Upper lobe of left lung (tissue), 4 donors: Measurements from ENCODE around the gene XYLT2.

Experiments
- EP300 ChIP-seq, 4 donors: sonication (generic); formaldehyde crosslinking; IDR thresholded peaks; one replicate each; pipeline ENCODE4 v1.5.1; 2017; ENCODE audit warnings: antibody characterized with exemption in 4 of 4, control low read depth in 2 of 4
- TF ChIP-seq, protein P1 (sequence below), 6 experiments: fragments of 450-650 bp in 4 of 6; fragments of 200-600 bp in 2 of 6; sonication (generic) in 2 of 6; IDR thresholded peaks; one replicate each; pipeline ENCODE4 v1.5.1; 2016 to 2019; ENCODE audit warnings: antibody characterized with exemption in 6 of 6

DNA sequence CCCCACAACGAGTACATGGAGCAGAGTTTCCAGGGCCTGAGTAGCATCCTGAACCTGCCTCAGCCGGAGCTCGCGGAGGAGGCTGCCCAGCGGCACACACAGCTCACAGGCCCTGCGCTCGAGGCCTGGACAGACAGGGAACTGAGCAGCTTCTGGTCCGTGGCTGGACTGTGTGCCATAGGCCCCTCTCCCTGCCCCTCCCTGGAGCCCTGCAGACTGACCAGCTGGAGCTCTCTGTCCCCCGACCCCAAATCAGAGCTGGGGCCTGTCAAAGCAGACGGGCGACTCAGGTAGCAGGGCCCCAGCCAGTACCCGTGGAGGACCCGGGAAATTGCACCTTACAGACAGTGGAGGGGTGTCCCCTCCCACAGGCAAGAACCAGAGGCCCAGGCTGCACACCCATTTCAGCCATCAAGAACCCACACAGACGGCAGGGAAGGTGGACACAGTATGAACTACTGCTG is 14.1 kb downstream of the XYLT2 start:
- TF ChIP-seq, protein P1, sequence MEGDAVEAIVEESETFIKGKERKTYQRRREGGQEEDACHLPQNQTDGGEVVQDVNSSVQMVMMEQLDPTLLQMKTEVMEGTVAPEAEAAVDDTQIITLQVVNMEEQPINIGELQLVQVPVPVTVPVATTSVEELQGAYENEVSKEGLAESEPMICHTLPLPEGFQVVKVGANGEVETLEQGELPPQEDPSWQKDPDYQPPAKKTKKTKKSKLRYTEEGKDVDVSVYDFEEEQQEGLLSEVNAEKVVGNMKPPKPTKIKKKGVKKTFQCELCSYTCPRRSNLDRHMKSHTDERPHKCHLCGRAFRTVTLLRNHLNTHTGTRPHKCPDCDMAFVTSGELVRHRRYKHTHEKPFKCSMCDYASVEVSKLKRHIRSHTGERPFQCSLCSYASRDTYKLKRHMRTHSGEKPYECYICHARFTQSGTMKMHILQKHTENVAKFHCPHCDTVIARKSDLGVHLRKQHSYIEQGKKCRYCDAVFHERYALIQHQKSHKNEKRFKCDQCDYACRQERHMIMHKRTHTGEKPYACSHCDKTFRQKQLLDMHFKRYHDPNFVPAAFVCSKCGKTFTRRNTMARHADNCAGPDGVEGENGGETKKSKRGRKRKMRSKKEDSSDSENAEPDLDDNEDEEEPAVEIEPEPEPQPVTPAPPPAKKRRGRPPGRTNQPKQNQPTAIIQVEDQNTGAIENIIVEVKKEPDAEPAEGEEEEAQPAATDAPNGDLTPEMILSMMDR (IDR thresholded peaks at IDR 0.05): no peak
- TF ChIP-seq EP300 (IDR thresholded peaks at IDR 0.05): no peak
